GM12878 (cell line): ENCODE data around the gene FEZF2.

Experiments
- CREM ChIP-seq: IDR thresholded peaks from 2 replicates; pipeline ENCODE4 v1.6.1; 2014; ENCODE audit warnings: antibody characterized with exemption, low read depth
- CTCF ChIP-seq, 3 experiments: IDR thresholded peaks in 2 of 3; conservative IDR thresholded peaks in 1 of 3; 2 replicates each; pipeline ENCODE4 v1.5.1; 2011; ENCODE audit warnings: low read depth in 3 of 3, low read length in 3 of 3, mild to moderate bottlenecking in 3 of 3, control low read depth in 2 of 3, moderate library complexity in 2 of 3, inconsistent platforms in 1 of 3, mixed read lengths in 1 of 3; ENCODE audit not compliant: control insufficient read depth in 2 of 3, insufficient read depth in 1 of 3; ENCODE audit errors: extremely low read depth in 1 of 3
- EP300 ChIP-seq, 2 experiments: fragments of 150-350 bp in 1 of 2; IDR thresholded peaks; 2 replicates each; pipeline ENCODE4 v1.6.1; 2011 to 2012; ENCODE audit warnings: low read depth in 2 of 2, low read length in 2 of 2, borderline replicate concordance in 1 of 2, improper control_type of control experiment in 1 of 2, inconsistent platforms in 1 of 2; ENCODE audit not compliant: control insufficient read depth in 1 of 2
- MXI1 ChIP-seq: fragments of 150-350 bp; IDR thresholded peaks from 2 replicates; pipeline ENCODE4 v1.6.1; 2011; ENCODE audit warnings: low read depth, mild to moderate bottlenecking, inconsistent platforms, low read length, improper control_type of control experiment
- TF ChIP-seq, protein P1 (sequence below): IDR thresholded peaks from 2 replicates; pipeline ENCODE4 v1.6.1; 2011; ENCODE audit warnings: borderline replicate concordance, low read depth, mild to moderate bottlenecking, moderate library complexity, low read length; ENCODE audit not compliant: insufficient read depth, poor library complexity, severe bottlenecking

GRCh38 chr3:62373215-62373614, at the start of gene FEZF2:
- TF ChIP-seq MXI1 (no peak), CREM (no peak), EP300 (IDR thresholded peaks at IDR 0.05; ENCODE audit: borderline replicate concordance in 1 of 2, control insufficient read depth in 1 of 2, low read depth in 2 of 2, low read length in 2 of 2) (no peak), CTCF (IDR thresholded peaks at IDR 0.05 in 2 of 3, conservative IDR thresholded peaks at IDR 0.05 in 1 of 3; ENCODE audit: control insufficient read depth in 2 of 3, extremely low read depth in 1 of 3, insufficient read depth in 1 of 3, low read depth in 3 of 3, low read length in 3 of 3) (no peak)
- TF ChIP-seq, protein P1, sequence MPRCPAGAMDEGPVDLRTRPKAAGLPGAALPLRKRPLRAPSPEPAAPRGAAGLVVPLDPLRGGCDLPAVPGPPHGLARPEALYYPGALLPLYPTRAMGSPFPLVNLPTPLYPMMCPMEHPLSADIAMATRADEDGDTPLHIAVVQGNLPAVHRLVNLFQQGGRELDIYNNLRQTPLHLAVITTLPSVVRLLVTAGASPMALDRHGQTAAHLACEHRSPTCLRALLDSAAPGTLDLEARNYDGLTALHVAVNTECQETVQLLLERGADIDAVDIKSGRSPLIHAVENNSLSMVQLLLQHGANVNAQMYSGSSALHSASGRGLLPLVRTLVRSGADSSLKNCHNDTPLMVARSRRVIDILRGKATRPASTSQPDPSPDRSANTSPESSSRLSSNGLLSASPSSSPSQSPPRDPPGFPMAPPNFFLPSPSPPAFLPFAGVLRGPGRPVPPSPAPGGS: no peak
